SIG-M5 treated with dmso at 0.1 percent for 504 hours (cell line): ENCODE results near the gene PIP4K2C.
A peak's percentile ranks its signal among the peaks of the same experiment; 100 is the strongest.
"Not testable (repeated sequence)": the region's sequence is repeated elsewhere in the genome, so short reads cannot be mapped to it uniquely, and the experiment has no call there.

Experiments
- DNase-seq: peaks from one replicate; lab custom pipeline; 2025; ENCODE audit not compliant: unreplicated experiment; lab: John Stamatoyannopoulos, UW

PIP4K2C gene

GRCh38 chr12:57632958-57633840 lies 42.2 kb downstream of the PIP4K2C start, which contains the start of gene B4GALNT1:
TSS of gene B4GALNT1 (minus strand) at chr12:57633201. CDS start at chr12:57632132, 1,069 bp downstream.
- DNase-seq, result peak; percentile 56

DNA sequence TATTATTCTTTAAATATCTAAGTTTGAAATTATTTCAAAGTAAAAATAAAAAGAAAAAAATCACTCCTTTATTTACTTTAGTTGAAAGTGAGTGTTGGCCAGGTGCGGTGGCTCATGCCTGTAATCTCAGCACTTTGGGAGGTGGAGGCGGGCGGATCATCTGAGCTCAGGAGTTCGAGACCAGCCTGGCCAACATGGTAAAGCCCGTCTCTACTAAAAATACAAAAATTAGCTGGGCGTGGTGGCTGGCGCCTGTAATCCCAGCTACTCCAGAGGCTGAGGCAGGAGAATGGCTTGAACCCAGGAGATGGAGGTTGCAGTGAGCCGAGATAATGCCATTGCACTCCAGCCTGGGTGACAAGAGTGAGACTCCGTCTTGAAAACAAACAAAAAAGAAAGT lies 45.7 kb downstream of the PIP4K2C start:
- not testable (repeated sequence) for DNase-seq

- DNase-seq, result no peak
Observed at GRCh38 chr12:57637364-57637763, 46.4 kb downstream of the PIP4K2C start.

DNA sequence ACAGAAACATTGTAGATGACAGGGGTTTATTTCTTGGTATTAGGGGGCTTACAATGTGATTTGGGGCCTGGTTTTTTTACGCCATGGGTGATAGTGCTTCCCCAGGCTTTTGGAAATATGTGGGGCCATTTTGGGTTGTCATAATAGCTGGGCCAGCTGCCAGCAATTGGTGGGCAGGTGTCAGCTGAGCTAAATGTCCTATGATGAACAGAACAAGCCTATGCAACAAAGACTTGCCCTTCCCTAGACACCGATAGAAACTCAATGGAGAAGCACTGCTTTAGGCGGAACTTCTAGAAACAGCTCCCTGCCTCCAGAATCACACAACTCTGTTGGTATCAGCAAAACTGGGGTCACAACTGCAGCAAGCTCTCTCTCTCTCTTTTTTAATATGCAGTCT lies 47.1 kb downstream of the PIP4K2C start:
- DNase-seq, result no peak

GRCh38 chr12:57640175-57641042 lies 49.4 kb downstream of the PIP4K2C start:
- no peak for DNase-seq

- no peak for DNase-seq
Observed at GRCh38 chr12:57641699-57642442, 50.9 kb downstream of the PIP4K2C start.

DNA sequence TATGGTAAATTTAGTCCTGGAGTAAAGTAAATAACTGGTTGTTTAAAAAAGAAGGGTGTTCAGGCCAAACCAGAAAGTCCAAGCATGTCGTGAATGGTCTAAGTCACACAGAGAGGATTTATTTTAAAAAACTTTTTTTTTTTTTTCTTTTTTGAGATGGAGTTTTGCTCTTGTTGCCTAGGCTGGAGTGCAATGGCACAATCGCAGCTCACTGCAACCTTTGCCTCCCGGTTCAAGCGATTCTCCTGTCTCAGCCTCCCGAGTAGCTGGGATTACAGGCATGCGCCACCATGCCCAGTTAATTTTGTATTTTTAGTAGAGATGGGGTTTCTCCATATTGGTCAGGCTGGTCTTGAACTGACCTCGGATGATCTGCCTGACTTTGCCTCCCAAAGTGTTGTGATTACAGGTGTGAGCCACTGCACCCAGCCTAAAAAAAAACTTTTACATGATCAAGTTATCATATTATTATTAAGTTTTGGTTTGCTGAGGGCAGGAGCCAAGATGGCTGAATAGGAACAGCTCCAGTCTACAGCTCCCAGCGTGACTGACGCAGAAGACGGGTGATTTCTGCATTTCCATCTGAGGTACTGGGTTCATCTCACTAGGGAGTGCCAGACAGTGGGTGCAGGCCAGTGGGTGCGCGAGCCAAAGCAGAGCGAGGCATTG lies 55.1 kb downstream of the PIP4K2C start:
- DNase-seq, result not testable (repeated sequence)

GRCh38 chr12:57646659-57647049 lies 55.7 kb downstream of the PIP4K2C start:
- not testable (repeated sequence) for DNase-seq
